Forelimb muscle (tissue), 1 donor: ENCODE results near the gene AICDA. TPM values are rescaled to one million over a fixed set of nuclear protein-coding genes. Genes with fewer than 3 reads are reported as not detected.

Source experiments
- DNase-seq: peaks from one replicate; pipeline ENCODE4 v3.0.0-alpha.2; 2013; ENCODE audit warnings: low read depth
- polyA plus RNA-seq: library from polyadenylated mRNA; unstranded; fragments of 120-200 nt; gene quantifications from one replicate; pipeline ENCODE4 v1.2.1, GENCODE V29; 2013; ENCODE audit not compliant: insufficient read length

The AICDA gene
- polyA plus RNA-seq, 1 donor: 0.30 TPM

DNA sequence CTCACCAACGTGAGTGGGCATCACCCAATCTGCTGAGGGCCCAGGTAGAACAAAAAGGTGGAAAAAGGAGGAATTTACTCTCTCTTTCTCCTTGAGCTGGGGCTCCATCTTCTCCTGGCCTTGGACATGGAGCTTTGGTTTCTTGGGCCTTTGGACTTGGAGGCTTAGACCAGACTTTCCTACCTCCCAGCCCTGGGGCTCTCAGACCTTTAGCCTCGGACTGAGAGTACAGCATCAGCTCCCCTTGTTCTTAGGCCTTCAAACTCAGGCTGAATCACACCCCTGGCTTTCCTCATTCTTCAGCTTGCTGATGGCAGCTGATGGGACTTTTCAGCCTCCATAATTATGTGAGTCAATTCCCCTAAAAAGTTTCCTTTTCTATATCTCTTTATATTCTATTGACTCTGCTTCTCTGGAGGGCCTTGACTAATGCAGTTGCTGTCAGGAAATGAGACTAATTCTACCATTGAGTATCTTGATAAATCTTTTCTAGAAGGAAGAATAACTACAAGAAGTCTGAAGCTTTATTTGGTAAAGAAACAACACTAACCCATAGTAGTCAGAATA, 56.0 kb downstream of the AICDA start:
- DNase-seq: no peak

DNA sequence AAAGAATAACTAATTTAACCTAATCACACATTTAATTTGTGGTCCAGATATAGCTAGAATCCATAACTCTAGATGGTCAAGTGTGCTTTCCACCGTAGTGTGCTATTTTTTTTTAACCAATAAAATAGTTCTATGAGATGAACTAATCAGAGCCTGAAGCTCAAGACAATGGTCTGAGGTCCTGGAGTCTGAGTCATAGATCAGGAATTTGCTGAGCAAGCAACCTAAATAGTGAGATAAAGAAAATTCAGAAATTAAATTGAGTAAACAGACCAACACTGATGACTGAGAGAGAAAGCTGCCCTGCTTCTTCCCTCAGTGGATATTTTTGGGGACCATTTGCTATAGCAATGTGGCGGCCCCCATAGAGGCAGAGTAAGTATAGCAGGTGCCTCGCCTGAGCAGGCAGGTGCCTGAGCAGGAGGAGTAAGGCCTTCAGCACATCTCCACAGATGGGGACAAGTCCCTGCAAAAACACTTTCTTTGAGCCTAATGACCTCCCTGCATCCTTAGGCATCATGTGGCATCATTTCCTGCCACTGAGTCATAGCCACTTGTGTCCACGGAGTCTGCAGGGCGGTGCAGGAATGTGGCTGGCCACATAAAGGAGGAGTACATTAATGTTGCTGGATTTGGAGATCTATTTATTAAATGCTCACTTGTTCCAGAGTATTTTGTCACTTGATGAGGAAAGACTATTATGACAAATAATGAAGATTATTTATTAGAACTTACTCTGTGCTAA, 58.0 kb downstream of the AICDA start:
- no peak for DNase-seq

DNA sequence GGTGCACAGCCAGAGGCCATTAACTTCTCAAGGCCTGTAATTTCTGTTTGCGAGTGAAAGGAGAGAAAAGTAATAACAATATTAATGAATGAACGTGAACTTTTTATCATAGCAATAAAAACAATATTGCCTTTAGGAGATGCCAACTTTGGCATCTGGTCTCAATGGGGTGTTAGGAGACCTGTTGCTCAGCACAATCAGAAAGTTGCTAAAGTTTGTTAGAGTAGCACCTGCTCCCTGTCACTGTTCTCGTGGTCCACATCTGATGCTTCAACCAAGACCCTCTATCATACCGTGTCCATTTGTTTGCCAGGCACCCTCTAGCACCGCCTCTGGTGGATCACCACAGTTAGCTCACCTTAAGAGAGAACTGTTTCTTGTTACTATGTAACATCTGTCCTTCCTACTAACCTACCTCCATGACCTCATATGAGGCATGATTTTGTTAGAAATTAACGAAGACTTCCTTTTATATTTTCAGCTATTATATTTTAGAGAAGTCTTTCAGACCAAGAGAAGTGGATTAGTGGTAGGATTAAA, 59.5 kb downstream of the AICDA start:
- no peak for DNase-seq

Other genes starting within 250 kb of the AICDA start
- not detected for gene CLEC6A, start 156.9 kb downstream of the AICDA start, polyA plus RNA-seq
- gene CLEC4D, start 99.4 kb downstream of the AICDA start, polyA plus RNA-seq: 0.23 TPM
- not detected for gene CLEC4E, start 72.0 kb downstream of the AICDA start, polyA plus RNA-seq
- gene MFAP5, start 50.0 kb upstream of the AICDA start, polyA plus RNA-seq: 143 TPM
- 88.9 TPM for gene RIMKLB, start 85.1 kb upstream of the AICDA start, polyA plus RNA-seq
- gene A2ML1, start 209.8 kb upstream of the AICDA start, polyA plus RNA-seq: 0.14 TPM